Activated naive CD8-positive, alpha-beta T cell treated with anti-CD3 and anti-CD28 coated beads for 36 hours (primary cell): ENCODE measurements around the gene UBE2I. TPM values are rescaled to one million over a fixed set of nuclear protein-coding genes. Genes with fewer than 3 reads are reported as not detected.

ENCODE experiments used
- DNase-seq: peaks from one replicate; pipeline ENCODE4 v3.0.0; 2021
- H3K27ac Mint-ChIP-seq: one replicate; pipeline ENCODE4 v1.8.0; 2022; ENCODE audit warnings: mild to moderate bottlenecking, moderate library complexity, mixed read lengths
- H3K27me3 Mint-ChIP-seq: one replicate; pipeline ENCODE4 v1.8.0; 2022; ENCODE audit warnings: mild to moderate bottlenecking, mixed read lengths
- H3K36me3 Mint-ChIP-seq: one replicate; pipeline ENCODE4 v1.8.0; 2021; ENCODE audit warnings: mild to moderate bottlenecking, mixed read lengths
- H3K4me1 Mint-ChIP-seq: one replicate; pipeline ENCODE4 v1.8.0; 2021; ENCODE audit warnings: mixed read lengths
- H3K4me3 Mint-ChIP-seq: one replicate; pipeline ENCODE4 v1.8.0; 2022; ENCODE audit warnings: mild to moderate bottlenecking, moderate library complexity, mixed read lengths
- H3K9me3 Mint-ChIP-seq: one replicate; pipeline ENCODE4 v1.8.0; 2022; ENCODE audit warnings: mixed read lengths
- total RNA-seq, 2 experiments: library from RNA; stranded (reverse); gene quantifications; one replicate each; pipeline ENCODE4 v1.2.3, GENCODE V29; 2021

The UBE2I gene
- total RNA-seq, 2 experiments from 2014 or later, result 280 to 282 TPM

DNA sequence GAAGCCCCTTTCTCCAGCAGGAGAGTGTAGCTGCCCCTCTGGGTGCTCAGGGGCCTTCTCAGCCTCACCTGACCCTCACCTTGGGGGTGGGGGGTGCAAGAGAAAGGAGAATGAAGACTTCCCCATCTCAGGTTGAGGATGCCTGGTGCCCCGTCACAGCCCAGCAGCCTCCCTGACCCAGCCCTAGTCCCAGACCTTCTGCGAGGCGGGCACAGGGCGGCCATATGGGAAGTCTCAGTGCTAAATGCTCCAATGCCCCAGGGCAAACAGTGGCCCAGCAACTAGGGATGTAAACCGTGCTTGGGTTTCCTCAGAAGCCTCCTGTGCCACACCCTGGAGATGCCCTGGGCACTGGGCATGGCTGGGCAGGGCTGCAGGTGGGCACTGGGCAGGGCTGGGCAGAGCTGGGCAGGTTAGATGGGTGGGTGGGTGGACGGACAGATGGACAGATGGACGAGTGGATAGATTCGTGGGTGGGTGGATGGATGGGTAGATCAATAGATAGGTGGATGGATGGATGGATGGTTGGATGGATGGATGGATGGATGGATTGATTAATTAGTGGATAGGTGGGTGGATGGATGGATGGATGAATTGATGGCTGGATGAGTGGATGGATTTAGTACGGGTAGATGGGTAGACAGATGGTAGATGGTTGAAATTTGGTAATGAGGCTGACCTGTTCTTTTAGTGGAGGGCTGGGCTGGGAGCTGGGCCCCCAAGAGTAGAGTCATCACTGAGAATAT lies 36.8 kb upstream of the UBE2I start:
- H3K27ac Mint-ChIP-seq, result no peak overlapping the region
- DNase-seq, result no peak
- H3K4me3 Mint-ChIP-seq, result no peak overlapping the region
- H3K27me3 Mint-ChIP-seq, result peaks cover 9% of the 10 kb centered on the region
- H3K4me1 Mint-ChIP-seq, result peaks cover 3% of the 10 kb centered on the region
- H3K9me3 Mint-ChIP-seq, result no peaks in the 10 kb centered on the region
- H3K36me3 Mint-ChIP-seq, result no peaks in the 10 kb centered on the region

DNA sequence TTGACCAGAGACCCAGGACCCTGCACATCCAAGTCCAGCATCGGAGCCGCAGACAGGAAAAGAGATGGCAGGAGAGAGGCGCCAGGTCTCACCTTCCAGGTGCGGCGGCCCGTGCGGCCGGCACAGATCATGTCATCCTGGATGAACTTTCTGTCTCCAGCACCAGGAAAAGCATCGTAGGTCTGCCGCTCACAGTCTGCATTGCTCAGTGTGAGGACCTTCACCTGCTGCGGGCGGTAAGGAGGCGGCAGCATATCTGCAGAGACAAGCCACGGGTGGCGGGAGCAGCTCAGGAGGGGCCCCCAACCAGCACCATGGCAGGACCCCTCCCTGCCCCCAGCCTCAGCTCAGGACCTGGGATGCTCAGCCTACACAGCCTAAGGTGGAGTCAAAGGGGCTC lies 35.6 kb upstream of the UBE2I start:
- no peak for DNase-seq
- peaks cover 3% of the 10 kb centered on the region for H3K4me1 Mint-ChIP-seq
- peaks cover 12% of the 10 kb centered on the region for H3K27me3 Mint-ChIP-seq
- H3K4me3 Mint-ChIP-seq, result no peak overlapping the region
- H3K27ac Mint-ChIP-seq, result no peak overlapping the region
- H3K9me3 Mint-ChIP-seq, result no peaks in the 10 kb centered on the region
- H3K36me3 Mint-ChIP-seq, result no peaks in the 10 kb centered on the region

DNA sequence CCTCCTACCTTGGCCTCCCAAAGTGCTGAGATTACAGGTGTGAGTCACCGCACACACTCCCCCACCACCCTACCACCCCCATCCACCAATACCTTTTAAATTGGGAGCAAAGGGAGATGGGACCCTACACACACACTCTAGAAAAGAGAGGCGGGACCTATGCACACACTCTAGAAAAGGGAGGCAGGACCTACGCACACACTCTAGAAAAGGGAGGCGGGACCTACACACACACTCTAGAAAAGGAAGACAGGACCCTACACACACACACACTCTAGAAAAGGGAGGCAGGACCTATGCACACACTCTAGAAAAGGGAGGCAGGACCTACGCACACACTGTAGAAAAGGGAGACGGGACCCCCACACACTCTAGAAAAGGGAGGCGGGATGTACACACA lies 34.7 kb upstream of the UBE2I start:
- H3K4me3 Mint-ChIP-seq, result no peak overlapping the region
- no peaks in the 10 kb centered on the region for H3K36me3 Mint-ChIP-seq
- no peak overlapping the region for H3K27ac Mint-ChIP-seq
- DNase-seq, result no peak
- peaks cover 12% of the 10 kb centered on the region for H3K27me3 Mint-ChIP-seq
- H3K9me3 Mint-ChIP-seq, result no peaks in the 10 kb centered on the region
- H3K4me1 Mint-ChIP-seq, result peaks cover 3% of the 10 kb centered on the region

DNA sequence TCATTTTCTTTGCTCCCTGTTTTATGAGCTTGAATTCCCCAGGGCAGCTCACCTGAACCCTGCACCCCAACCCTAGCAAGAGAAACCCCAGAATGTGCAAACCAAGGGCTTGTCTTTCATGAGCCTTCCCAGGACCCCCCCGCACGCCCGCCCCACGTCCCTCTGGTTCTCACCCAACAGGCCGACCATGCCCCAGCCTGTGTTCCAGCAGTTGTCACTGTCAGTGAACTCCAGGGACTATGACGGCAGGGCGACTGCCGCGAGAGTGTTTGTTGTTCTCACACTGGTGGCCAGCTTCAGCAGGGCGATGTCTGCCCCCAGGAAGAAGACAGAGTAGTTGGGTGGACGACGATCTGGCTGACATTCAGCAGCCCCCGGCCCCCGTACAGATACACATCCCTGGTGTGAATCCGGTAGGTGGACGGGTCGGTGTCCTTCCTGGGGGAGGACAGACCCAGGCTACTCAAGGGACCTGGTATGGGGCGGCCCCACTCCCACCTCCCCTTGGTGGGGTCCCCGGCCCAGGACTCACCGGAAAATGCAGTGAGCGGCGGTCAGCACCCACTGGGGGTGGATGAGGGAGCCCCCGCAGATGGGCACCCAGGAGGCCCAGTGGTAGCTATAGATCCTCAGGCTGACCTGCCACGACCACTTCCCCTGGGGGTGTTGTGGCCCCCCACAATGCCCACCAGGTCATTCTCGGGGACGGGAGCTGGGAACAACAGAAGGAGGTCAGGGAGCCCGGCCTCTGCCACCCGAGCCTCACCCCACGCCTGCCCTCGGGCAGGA lies 33.5 kb upstream of the UBE2I start:
- no peak for DNase-seq
- Mint-ChIP-seq H3K36me3 (no peaks in the 10 kb centered on the region), H3K27me3 (peaks cover 12% of the 10 kb centered on the region), H3K9me3 (no peaks in the 10 kb centered on the region), H3K4me3 (no peak overlapping the region), H3K4me1 (peaks cover 3% of the 10 kb centered on the region), H3K27ac (no peak overlapping the region)

DNA sequence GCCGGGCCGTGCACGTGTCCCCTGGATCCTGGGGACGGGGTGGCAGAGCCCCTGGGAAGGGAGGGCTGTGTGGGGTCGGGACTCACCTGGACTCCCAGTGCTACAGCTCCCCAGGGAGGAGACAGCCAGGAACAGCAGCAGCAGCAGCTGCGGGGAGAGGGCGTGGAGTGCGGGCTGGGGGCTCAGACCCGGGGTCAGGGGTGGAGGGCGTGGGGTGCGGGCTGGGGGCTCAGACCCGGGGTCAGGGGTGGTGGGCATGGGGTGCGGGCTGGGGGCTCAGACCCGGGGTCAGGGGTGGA lies 32.9 kb upstream of the UBE2I start:
- Mint-ChIP-seq H3K9me3 (no peaks in the 10 kb centered on the region), H3K27me3 (peaks cover 12% of the 10 kb centered on the region), H3K4me3 (no peak overlapping the region), H3K4me1 (peaks cover 3% of the 10 kb centered on the region), H3K27ac (no peak overlapping the region), H3K36me3 (no peaks in the 10 kb centered on the region)
- DNase-seq, result no peak

DNA sequence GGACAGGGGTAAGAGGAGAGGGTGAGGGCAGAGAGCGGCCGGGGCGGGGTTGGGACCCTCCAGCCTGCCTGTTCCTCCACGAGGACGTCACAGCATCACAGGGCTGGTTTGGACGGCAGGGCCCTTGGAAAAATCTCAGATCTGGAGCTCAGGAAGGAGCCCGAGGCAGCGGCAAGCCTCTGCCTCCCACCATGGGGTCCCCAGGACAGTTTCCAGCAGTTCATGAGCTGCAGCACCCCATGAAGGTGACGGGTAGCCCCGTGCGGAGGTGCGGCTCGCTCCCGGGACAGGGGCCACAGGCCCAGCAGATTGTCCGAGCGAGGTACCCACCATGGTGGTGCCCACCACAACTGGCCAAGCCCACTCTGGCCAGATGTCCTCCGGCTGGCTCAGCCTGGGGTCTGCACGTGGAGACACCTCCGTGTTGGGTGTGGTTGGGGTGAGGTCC lies 32.3 kb upstream of the UBE2I start:
- peaks cover 2% of the 10 kb centered on the region for H3K4me1 Mint-ChIP-seq
- H3K4me3 Mint-ChIP-seq, result no peak overlapping the region
- H3K27ac Mint-ChIP-seq, result no peak overlapping the region
- no peaks in the 10 kb centered on the region for H3K9me3 Mint-ChIP-seq
- H3K36me3 Mint-ChIP-seq, result no peaks in the 10 kb centered on the region
- no peak for DNase-seq
- peaks cover 12% of the 10 kb centered on the region for H3K27me3 Mint-ChIP-seq

DNA sequence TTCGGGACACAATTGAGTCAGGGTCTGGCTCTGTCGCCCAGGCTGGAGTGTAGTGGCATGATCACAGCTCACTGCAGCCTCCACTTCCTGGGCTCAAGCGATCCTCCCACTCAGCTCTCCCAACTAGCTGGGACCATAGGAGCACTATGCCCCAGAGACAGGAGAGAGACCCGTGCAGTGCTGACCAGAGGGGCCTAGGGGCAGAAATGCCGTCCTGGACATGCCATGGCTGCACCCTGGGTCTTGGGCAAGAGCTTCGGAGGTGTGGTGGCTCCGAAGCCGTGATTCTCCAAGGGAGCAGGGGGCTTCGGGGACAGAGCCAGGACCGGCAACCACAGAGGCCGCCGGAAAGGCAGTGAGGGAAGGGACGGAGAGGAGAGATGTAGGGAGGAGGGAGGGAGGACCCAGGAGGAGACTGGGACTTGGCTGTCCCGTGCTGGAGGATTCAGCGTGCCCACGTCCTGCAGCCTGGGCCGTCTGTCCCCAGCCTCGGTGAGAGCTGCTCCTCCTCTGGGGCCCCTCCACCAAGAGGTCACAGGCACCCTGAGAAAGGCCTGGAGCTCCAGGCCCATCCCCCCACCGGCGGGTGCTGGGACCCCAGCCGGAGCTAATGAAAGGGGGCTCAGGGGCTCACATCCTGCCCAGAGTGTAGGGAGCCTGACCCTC lies 31.7 kb upstream of the UBE2I start:
- H3K27me3 Mint-ChIP-seq, result peaks cover 12% of the 10 kb centered on the region
- no peak overlapping the region for H3K4me3 Mint-ChIP-seq
- no peak for DNase-seq
- no peaks in the 10 kb centered on the region for H3K36me3 Mint-ChIP-seq
- H3K27ac Mint-ChIP-seq, result no peak overlapping the region
- no peaks in the 10 kb centered on the region for H3K4me1 Mint-ChIP-seq
- H3K9me3 Mint-ChIP-seq, result no peaks in the 10 kb centered on the region

DNA sequence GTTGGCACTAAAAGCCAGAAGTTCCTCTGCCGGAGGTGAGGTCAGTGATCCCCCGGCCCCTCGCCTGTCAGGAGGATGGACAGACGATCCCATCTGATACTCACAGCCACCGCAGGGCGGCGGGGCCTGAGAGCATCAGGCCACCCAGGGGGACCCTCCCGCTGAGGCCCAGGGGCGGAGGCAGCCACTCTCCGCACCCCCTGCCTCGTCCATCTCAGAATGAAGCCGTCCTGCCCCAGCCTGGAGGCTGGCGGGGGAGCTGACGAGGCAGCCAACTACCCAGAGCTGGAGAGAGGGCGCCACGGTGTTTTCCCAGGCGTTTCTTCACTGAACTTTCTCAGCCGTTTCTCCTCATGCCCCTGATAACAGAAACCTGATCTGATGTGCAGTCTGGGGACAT lies 31.0 kb upstream of the UBE2I start:
- no peak overlapping the region for H3K27ac Mint-ChIP-seq
- peaks cover 10% of the 10 kb centered on the region for H3K27me3 Mint-ChIP-seq
- DNase-seq, result no peak
- H3K9me3 Mint-ChIP-seq, result no peaks in the 10 kb centered on the region
- H3K36me3 Mint-ChIP-seq, result no peaks in the 10 kb centered on the region
- H3K4me1 Mint-ChIP-seq, result no peaks in the 10 kb centered on the region
- H3K4me3 Mint-ChIP-seq, result no peak overlapping the region

DNA sequence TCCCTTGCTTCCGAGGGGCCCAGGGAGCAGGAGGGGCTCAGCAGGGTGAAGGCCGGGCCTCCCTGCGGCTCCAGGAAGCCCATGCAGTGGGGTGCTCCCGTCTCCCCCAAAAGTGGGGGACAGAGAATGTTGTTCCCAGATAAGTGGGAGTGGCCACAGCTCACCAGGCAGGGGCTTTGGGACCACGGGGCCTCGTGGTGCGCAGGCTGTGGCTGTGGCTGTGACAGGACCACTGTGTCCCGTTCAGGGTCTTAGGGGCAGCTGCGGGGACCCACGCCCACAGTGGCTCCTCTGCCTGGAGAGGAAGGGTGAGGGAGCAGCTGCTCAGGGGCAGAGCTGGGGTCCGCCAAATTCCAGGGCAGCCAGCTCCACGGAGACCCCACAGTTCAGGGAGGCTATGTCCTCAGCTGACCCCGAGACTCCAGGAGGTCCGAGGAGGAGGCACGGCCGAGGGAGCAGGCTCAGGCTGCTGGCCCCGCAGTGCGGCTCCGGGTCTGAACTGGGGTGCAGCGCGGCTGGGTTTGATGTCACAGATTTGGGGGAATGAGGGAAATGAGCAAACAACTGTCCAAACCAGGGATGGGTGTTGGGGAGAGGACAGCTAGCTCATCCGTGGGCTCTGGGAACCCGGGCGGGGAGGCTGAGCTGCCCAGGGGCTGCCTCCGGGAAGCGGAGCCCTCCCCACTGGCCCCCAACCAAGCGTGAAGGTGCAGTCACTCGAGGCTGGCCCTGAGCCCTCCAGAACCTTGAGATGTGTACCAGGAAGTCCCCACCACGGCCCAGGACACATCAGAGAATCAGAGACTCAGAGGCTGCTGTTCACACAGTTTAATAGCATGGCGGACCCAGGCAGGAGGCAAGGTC lies 30.1 kb upstream of the UBE2I start:
- H3K27ac Mint-ChIP-seq, result no peak overlapping the region
- no peaks in the 10 kb centered on the region for H3K36me3 Mint-ChIP-seq
- peaks cover 8% of the 10 kb centered on the region for H3K27me3 Mint-ChIP-seq
- H3K4me3 Mint-ChIP-seq, result no peak overlapping the region
- no peak for DNase-seq
- H3K4me1 Mint-ChIP-seq, result no peaks in the 10 kb centered on the region
- no peaks in the 10 kb centered on the region for H3K9me3 Mint-ChIP-seq

DNA sequence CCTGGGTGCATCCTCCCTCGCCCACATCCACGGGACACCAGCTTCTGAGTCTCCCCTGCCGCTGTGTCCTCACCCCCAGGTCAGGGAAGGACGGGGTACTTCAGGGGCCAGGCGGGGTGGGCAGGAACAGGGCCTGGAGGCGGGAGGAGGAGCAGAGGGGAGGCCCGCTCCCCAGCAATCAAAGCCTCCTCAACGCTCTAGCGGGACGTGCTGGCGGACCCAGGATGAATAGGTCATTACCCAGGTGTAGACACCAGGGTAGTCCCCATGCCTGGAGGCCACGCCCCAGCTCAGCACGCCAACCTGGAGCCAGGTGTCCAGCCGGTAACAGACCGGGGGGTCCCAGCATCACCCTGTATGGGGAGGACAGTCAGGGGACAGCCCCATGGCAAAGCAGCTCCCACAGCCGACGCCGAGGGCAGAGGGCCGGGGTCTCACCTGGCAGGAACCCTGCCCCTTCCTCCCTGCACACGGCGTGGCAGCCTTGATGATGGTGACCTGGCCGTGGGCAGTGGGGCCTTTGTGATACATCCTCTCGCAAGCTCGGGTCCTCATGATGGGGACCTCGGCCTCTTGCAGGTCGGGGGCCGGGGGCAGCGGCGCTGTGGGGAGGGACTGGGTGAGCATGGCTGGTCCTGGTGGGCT lies 29.4 kb upstream of the UBE2I start:
- Mint-ChIP-seq H3K4me3 (no peak overlapping the region), H3K27me3 (peaks cover 8% of the 10 kb centered on the region), H3K9me3 (no peaks in the 10 kb centered on the region), H3K4me1 (no peaks in the 10 kb centered on the region), H3K36me3 (no peaks in the 10 kb centered on the region), H3K27ac (no peak overlapping the region)
- DNase-seq, result no peak

DNA sequence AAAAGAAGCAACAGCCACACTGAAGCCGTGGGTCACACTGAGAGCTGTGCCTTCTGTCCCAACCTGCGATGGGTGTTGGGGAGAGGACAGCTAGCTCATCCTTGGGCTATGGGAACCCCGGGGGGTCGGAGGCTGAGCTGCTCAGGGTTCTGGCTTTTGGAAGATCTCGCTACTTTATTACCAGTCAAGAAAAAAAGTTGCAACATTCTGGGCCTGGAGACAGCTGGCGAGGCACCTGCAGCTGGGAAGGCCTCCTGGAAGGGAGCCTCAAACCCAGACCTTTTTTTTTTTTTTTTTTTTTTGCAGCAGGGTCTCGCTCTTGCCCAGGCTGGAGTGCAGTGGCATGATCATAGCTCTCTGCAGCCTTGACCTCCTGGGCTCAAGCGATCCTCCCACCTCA lies 28.7 kb upstream of the UBE2I start:
- H3K9me3 Mint-ChIP-seq, result no peaks in the 10 kb centered on the region
- H3K36me3 Mint-ChIP-seq, result no peaks in the 10 kb centered on the region
- no peaks in the 10 kb centered on the region for H3K4me1 Mint-ChIP-seq
- no peak for DNase-seq
- H3K4me3 Mint-ChIP-seq, result no peak overlapping the region
- no peak overlapping the region for H3K27ac Mint-ChIP-seq
- peaks cover 4% of the 10 kb centered on the region for H3K27me3 Mint-ChIP-seq

DNA sequence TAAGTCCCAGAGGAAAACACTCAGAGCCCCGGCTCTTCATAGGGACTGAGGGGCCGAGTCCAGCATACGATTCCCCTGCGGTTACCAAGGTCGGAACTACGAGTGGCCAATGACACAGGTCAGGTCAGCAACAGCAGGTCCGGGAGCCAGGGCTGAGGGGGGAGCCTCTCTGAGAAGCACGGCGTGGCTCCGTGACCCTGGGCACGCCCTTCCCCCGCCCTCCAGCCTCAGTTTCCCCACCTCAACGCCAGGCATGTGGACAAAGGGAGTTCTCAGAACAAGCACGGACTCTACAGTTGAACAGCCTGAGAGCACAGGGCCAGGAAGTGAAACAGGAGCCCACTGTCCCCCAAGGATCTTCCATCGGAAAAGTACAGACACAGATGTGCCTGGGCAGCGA lies 27.9 kb upstream of the UBE2I start:
- Mint-ChIP-seq H3K36me3 (no peaks in the 10 kb centered on the region), H3K9me3 (no peaks in the 10 kb centered on the region), H3K27ac (no peak overlapping the region), H3K4me1 (no peaks in the 10 kb centered on the region), H3K4me3 (no peak overlapping the region), H3K27me3 (peaks cover 12% of the 10 kb centered on the region)
- no peak for DNase-seq

DNA sequence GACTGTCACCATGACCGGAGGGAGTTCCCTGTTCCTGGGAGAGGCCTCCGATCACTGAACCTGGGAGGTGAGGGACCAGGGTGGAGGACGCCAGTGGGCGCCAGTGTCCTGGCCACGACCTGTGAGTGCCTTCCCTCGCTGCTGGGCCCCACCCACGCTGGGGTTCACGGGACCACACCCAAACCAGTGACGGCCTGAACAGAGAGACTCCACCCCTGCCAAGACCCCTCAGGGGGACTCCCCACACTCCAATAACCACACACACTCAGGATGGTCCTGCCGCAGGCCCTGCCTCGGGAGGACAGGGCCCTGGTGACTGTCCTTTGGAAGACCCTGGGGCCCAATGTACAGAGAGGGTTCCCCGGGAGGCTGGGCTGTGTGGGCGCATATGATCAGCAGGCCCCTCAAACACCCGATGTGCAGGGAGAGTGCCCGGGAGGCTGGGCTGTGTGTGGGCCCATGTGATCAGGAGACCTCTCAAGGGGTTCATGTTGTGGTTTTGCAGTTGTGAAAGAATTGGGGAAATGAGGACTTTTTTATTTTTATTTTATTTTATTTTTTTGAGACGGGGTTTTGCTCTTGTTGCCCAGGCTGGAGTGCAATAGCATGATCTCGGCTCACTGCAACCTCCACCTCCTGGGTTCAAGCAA lies 27.0 kb upstream of the UBE2I start:
- Mint-ChIP-seq H3K4me1 (no peaks in the 10 kb centered on the region), H3K27ac (no peak overlapping the region), H3K27me3 (peaks cover 13% of the 10 kb centered on the region), H3K9me3 (no peaks in the 10 kb centered on the region), H3K36me3 (no peaks in the 10 kb centered on the region), H3K4me3 (no peak overlapping the region)
- no peak for DNase-seq

DNA sequence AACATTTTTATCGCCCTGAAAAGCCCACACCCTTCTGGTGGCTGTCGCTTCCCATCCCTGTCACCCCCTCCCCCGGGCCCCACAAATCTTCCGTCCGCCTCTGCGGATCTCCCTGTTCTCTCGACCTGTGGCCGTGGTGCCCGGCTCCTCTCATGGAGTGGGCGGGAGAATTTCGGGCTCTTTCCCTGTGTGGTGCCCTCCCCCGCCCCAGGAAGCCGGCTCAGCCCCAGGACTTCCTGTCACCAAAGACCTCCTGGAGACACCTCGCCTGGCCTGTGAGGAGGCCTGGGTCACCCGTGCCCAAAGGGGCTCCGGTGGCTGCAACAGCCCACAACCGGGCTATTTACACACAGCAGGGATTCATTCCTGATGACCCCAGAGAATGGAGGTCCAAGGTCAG lies 26.1 kb upstream of the UBE2I start:
- H3K27ac Mint-ChIP-seq, result no peak overlapping the region
- H3K9me3 Mint-ChIP-seq, result no peaks in the 10 kb centered on the region
- no peaks in the 10 kb centered on the region for H3K36me3 Mint-ChIP-seq
- no peak for DNase-seq
- H3K27me3 Mint-ChIP-seq, result peaks cover 17% of the 10 kb centered on the region
- no peak overlapping the region for H3K4me3 Mint-ChIP-seq
- H3K4me1 Mint-ChIP-seq, result no peaks in the 10 kb centered on the region
